Measurements from ENCODE around the gene SNF8.

DNA sequence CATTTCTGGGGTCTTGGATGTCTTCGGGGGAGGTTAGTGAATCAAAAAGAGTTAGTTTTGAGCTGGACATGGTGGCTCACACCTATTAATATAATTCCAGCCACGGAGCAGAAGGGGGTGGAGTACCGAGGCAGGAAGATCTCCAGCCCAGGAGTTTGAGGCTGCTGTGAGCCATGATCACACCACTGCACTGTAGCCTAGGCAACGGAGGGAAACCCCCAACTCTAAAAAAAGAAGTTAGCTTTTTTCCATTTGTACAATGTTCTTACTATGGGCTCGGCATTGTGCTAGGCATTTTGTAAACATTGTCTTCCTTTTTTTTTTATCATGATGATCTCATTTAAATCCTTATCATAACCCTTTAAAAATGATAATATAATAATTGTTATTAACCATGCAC is 8.3 kb upstream of the SNF8 start:
- TF ChIP-seq, protein P1, sequence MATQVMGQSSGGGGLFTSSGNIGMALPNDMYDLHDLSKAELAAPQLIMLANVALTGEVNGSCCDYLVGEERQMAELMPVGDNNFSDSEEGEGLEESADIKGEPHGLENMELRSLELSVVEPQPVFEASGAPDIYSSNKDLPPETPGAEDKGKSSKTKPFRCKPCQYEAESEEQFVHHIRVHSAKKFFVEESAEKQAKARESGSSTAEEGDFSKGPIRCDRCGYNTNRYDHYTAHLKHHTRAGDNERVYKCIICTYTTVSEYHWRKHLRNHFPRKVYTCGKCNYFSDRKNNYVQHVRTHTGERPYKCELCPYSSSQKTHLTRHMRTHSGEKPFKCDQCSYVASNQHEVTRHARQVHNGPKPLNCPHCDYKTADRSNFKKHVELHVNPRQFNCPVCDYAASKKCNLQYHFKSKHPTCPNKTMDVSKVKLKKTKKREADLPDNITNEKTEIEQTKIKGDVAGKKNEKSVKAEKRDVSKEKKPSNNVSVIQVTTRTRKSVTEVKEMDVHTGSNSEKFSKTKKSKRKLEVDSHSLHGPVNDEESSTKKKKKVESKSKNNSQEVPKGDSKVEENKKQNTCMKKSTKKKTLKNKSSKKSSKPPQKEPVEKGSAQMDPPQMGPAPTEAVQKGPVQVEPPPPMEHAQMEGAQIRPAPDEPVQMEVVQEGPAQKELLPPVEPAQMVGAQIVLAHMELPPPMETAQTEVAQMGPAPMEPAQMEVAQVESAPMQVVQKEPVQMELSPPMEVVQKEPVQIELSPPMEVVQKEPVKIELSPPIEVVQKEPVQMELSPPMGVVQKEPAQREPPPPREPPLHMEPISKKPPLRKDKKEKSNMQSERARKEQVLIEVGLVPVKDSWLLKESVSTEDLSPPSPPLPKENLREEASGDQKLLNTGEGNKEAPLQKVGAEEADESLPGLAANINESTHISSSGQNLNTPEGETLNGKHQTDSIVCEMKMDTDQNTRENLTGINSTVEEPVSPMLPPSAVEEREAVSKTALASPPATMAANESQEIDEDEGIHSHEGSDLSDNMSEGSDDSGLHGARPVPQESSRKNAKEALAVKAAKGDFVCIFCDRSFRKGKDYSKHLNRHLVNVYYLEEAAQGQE (IDR thresholded peaks at IDR 0.05; ENCODE audit: insufficient read depth in 1 of 2, low read depth in 2 of 2, low read length in 2 of 2) = no peak
- no peak for TF ChIP-seq TAF1 (IDR thresholded peaks at IDR 0.05; ENCODE audit: borderline replicate concordance, insufficient read depth, low read length)
- TF ChIP-seq POLR2AphosphoS5 (IDR thresholded peaks at IDR 0.05; ENCODE audit: low read depth, low read length) = no peak
- no peak for TF ChIP-seq SIN3A (IDR thresholded peaks at IDR 0.05; ENCODE audit: borderline replicate concordance, insufficient read depth, low read length)
